HepG2 (cell line): Measurements from ENCODE around the gene CLEC14A. TPM values are rescaled to one million over a fixed set of nuclear protein-coding genes. Genes with fewer than 3 reads are reported as not detected.

Experiments
- CREBL2 ChIP-seq: sonication (generic); formaldehyde crosslinking; IDR thresholded peaks from 2 replicates; pipeline ENCODE4 v1.8.1; 2023; ENCODE audit warnings: missing genetic modification reagents, mild to moderate bottlenecking, borderline replicate concordance
- EZH2 ChIP-seq: conservative IDR thresholded peaks from 2 replicates; pipeline ENCODE4 v1.6.1; 2012; ENCODE audit warnings: mild to moderate bottlenecking, low read depth, low read length, moderate library complexity
- FOXA1 ChIP-seq, 2 experiments: fragments of 450-650 bp in 1 of 2; sonication (generic) in 1 of 2; formaldehyde crosslinking in 1 of 2; IDR thresholded peaks; 2 replicates each; pipeline versions ENCODE4 v1.4.0 to v1.6.1; 2016 to 2020; ENCODE audit warnings: missing genetic modification reagents in 1 of 2
- KDM1A ChIP-seq: IDR thresholded peaks from 2 replicates; pipeline ENCODE4 v1.6.1; 2016; ENCODE audit warnings: missing compliant biosample characterization
- NONO ChIP-seq, 2 experiments: fragments of 450-650 bp in 1 of 2; sonication (generic) in 1 of 2; formaldehyde crosslinking in 1 of 2; IDR thresholded peaks in 1 of 2; conservative IDR thresholded peaks in 1 of 2; 2 replicates each; pipeline versions ENCODE4 v1.6.1 to v1.8.0; 2017 to 2022; ENCODE audit warnings: mild to moderate bottlenecking in 1 of 2, missing genetic modification reagents in 1 of 2, moderate library complexity in 1 of 2
- SMC3 ChIP-seq: IDR thresholded peaks from 2 replicates; pipeline ENCODE4 v1.6.1; 2011; ENCODE audit warnings: low read length, improper control_type of control experiment
- TBX2 ChIP-seq: sonication (generic); formaldehyde crosslinking; IDR thresholded peaks from 2 replicates; pipeline ENCODE4 v1.5.0; 2020; ENCODE audit warnings: missing genetic modification reagents, mild to moderate bottlenecking, borderline replicate concordance
- TFAP4 ChIP-seq: sonication (generic); IDR thresholded peaks from 2 replicates; pipeline ENCODE4 v1.6.1; 2016; ENCODE audit warnings: low read depth, borderline replicate concordance
- USF2 ChIP-seq, 2 experiments: sonication (generic) in 1 of 2; formaldehyde crosslinking in 1 of 2; IDR thresholded peaks; 2 replicates each; pipeline versions ENCODE4 v1.5.1 to v1.6.1; 2011 to 2020; ENCODE audit warnings: borderline replicate concordance in 1 of 2, low read depth in 1 of 2, low read length in 1 of 2, mild to moderate bottlenecking in 1 of 2, missing genetic modification reagents in 1 of 2, moderate library complexity in 1 of 2
- ZBTB21 ChIP-seq: sonication (generic); formaldehyde crosslinking; IDR thresholded peaks from 2 replicates; pipeline ENCODE4 v1.4.0; 2020; ENCODE audit warnings: missing genetic modification reagents
- ZFP91 ChIP-seq: sonication (generic); formaldehyde crosslinking; IDR thresholded peaks from 2 replicates; pipeline ENCODE4 v1.9.0; 2022; ENCODE audit warnings: missing genetic modification reagents, mild to moderate bottlenecking, borderline replicate concordance
- ZNF205 ChIP-seq: IDR thresholded peaks from 2 replicates; pipeline ENCODE4 v1.6.1; 2018; ENCODE audit warnings: missing biosample characterization, missing genetic modification reagents
- ZNF292 ChIP-seq: sonication (generic); formaldehyde crosslinking; IDR thresholded peaks from 2 replicates; pipeline ENCODE4 v1.8.1; 2022; ENCODE audit warnings: mild to moderate bottlenecking, low read depth, missing genetic modification reagents, borderline replicate concordance
- ZNF350 ChIP-seq: sonication (generic); formaldehyde crosslinking; IDR thresholded peaks from 2 replicates; pipeline ENCODE4 v1.4.0; 2020; ENCODE audit warnings: mild to moderate bottlenecking, low read depth, missing genetic modification reagents, borderline replicate concordance
- ZNF451 ChIP-seq: sonication (generic); formaldehyde crosslinking; IDR thresholded peaks from 2 replicates; pipeline ENCODE4 v1.5.0; 2020; ENCODE audit warnings: mild to moderate bottlenecking, missing genetic modification reagents
- ZNF501 ChIP-seq: sonication (generic); formaldehyde crosslinking; IDR thresholded peaks from 2 replicates; pipeline ENCODE4 v1.5.1; 2020; ENCODE audit warnings: mild to moderate bottlenecking, moderate library complexity, missing genetic modification reagents
- ZNF777 ChIP-seq: sonication (generic); formaldehyde crosslinking; IDR thresholded peaks from 2 replicates; pipeline ENCODE4 v1.4.0; 2020; ENCODE audit warnings: missing genetic modification reagents
- polyA plus RNA-seq, 8 experiments: library from polyadenylated mRNA; depleted of rRNA in 3 of 8; stranded (reverse) in 7 of 8; unstranded in 1 of 8; fragments of >200 nt; fragmentation: Illumina TruSeq in 4 of 8; extraction: Trizol in 4 of 8; gene quantifications; 2 replicates each; pipeline versions ENCODE4 v1.2.1 to v1.2.3, GENCODE V29; 2011 to 2016; ENCODE audit warnings: low read depth in 4 of 8, missing spikeins in 1 of 8, mixed read lengths in 1 of 8; ENCODE audit not compliant: insufficient read depth in 1 of 8
- total RNA-seq, 5 experiments: library from RNA; depleted of rRNA; stranded (reverse); fragments of >200 nt; fragmentation: Illumina TruSeq; extraction: Trizol; gene quantifications; 2 replicates each; pipeline ENCODE4 v1.2.3, GENCODE V29; 2016; ENCODE audit warnings: low read depth in 1 of 5
- TF ChIP-seq, protein P1 (sequence below): sonication (generic); formaldehyde crosslinking; IDR thresholded peaks from 2 replicates; pipeline ENCODE4 v1.8.0; 2022; ENCODE audit warnings: missing genetic modification reagents, mild to moderate bottlenecking, borderline replicate concordance
- TF ChIP-seq, protein P2 (sequence below): sonication (generic); formaldehyde crosslinking; IDR thresholded peaks from 2 replicates; pipeline ENCODE4 v1.4.0; 2020; ENCODE audit warnings: low read depth, mild to moderate bottlenecking, missing genetic modification reagents

CLEC14A gene
- total and polyA plus RNA-seq, 2 of the 13 experiments (the other 11 are each of a cell fraction or from before 2014, with no cell fraction given) = not detected

- TF ChIP-seq, protein P1, sequence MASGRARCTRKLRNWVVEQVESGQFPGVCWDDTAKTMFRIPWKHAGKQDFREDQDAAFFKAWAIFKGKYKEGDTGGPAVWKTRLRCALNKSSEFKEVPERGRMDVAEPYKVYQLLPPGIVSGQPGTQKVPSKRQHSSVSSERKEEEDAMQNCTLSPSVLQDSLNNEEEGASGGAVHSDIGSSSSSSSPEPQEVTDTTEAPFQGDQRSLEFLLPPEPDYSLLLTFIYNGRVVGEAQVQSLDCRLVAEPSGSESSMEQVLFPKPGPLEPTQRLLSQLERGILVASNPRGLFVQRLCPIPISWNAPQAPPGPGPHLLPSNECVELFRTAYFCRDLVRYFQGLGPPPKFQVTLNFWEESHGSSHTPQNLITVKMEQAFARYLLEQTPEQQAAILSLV (CRISPR knock-in tag) = no peak
- TF ChIP-seq CREBL2 (no peak), ZNF501 (CRISPR knock-in tag) (no peak), FOXA1 (IDR thresholded peaks at IDR 0.05) (no peak), FOXA1 (CRISPR knock-in tag; IDR thresholded peaks at IDR 0.05) (no peak), ZNF777 (0 out of 2 replicates have a peak, but pooled peaks have one; percentile 20), USF2 (IDR thresholded peaks at IDR 0.05; ENCODE audit: low read depth, low read length) (0 out of 2 replicates have a peak, but pooled peaks have one; percentile 45), USF2 (CRISPR knock-in tag; IDR thresholded peaks at IDR 0.05; ENCODE audit: borderline replicate concordance) (peak; percentile 80; the same call in 1 of the 2 replicates), TBX2 (CRISPR knock-in tag) (peak; percentile 59), ZNF205 (no peak), ZNF292 (CRISPR knock-in tag) (no peak), ZFP91 (CRISPR knock-in tag) (no peak; the same call in 1 of the 2 replicates), ZBTB21 (CRISPR knock-in tag) (no peak), ZNF451 (0 out of 2 replicates have a peak, but pooled peaks have one; percentile 4), NONO (IDR thresholded peaks at IDR 0.05) (no peak), NONO (CRISPR knock-in tag; conservative IDR thresholded peaks at IDR 0.05) (0 out of 2 replicates have a peak, but pooled peaks have one; percentile 34), KDM1A (CRISPR knock-in tag) (no peak), TFAP4 (no peak), EZH2 (peak; percentile 94; the same call in 1 of the 2 replicates), ZNF350 (CRISPR knock-in tag) (0 out of 2 replicates have a peak, but pooled peaks have one; percentile 49), SMC3 (no peak)
- TF ChIP-seq, protein P2, sequence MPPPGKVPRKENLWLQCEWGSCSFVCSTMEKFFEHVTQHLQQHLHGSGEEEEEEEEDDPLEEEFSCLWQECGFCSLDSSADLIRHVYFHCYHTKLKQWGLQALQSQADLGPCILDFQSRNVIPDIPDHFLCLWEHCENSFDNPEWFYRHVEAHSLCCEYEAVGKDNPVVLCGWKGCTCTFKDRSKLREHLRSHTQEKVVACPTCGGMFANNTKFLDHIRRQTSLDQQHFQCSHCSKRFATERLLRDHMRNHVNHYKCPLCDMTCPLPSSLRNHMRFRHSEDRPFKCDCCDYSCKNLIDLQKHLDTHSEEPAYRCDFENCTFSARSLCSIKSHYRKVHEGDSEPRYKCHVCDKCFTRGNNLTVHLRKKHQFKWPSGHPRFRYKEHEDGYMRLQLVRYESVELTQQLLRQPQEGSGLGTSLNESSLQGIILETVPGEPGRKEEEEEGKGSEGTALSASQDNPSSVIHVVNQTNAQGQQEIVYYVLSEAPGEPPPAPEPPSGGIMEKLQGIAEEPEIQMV = 0 out of 2 replicates have a peak, but pooled peaks have one; percentile 16
These were observed 47.9 kb downstream of the CLEC14A start, which contains the start of gene SSTR1 (continued) for GRCh38 chr14:38207736-38208617.
